Fibroblast of pulmonary artery (primary cell): ENCODE results near the gene SESN2.

Source experiments
- DNase-seq: peaks from one replicate; pipeline ENCODE4 v3.0.0-alpha.2; 2010; ENCODE audit warnings: low read depth
- H3K4me3 ChIP-seq: replicated peaks from 2 replicates; pipeline ENCODE4 v1.5.1; 2011; ENCODE audit warnings: low read depth, mild to moderate bottlenecking, control low read depth, low read length, moderate library complexity
- CTCF ChIP-seq: IDR thresholded peaks from 2 replicates; pipeline ENCODE4 v1.5.1; 2011; ENCODE audit warnings: mild to moderate bottlenecking, control low read depth, low read length, inconsistent platforms; ENCODE audit errors: missing control alignments

SESN2 gene

GRCh38 chr1:28249866-28250295 is 9.4 kb upstream of the SESN2 start:
- H3K4me3 ChIP-seq, result no peak overlapping the region
- TF ChIP-seq CTCF, result no peak
- DNase-seq, result no peak

GRCh38 chr1:28256197-28256827 is 3.0 kb upstream of the SESN2 start:
- TF ChIP-seq CTCF, result no peak
- no peak overlapping the region for H3K4me3 ChIP-seq
- DNase-seq, result no peak

GRCh38 chr1:28257736-28258135 is 1.6 kb upstream of the SESN2 start:
- no peak overlapping the region for H3K4me3 ChIP-seq
- DNase-seq, result no peak
- no peak for TF ChIP-seq CTCF

- TF ChIP-seq CTCF, result no peak
- DNase-seq, result peak; percentile 13
- H3K4me3 ChIP-seq, result peak overlapping the region; percentile 19
Measured at GRCh38 chr1:28258628-28259251, 578 bp upstream of the SESN2 start.

GRCh38 chr1:28259934-28260802 is 850 bp downstream of the SESN2 start:
- peak; percentile 95 for DNase-seq
- no peak for TF ChIP-seq CTCF
- H3K4me3 ChIP-seq, result peak overlapping the region; percentile 95

- DNase-seq, result no peak
- peak overlapping the region; percentile 95 for H3K4me3 ChIP-seq
- no peak for TF ChIP-seq CTCF
Measured at GRCh38 chr1:28260803-28261174, 1.5 kb downstream of the SESN2 start.
